Central memory CD4-positive, alpha-beta T cell (primary cell): ENCODE measurements around the gene FOXD2.

Source experiments
- DNase-seq: peaks from one replicate; pipeline ENCODE4 v3.0.0; 2022

FOXD2 gene

GRCh38 chr1:47469390-47469759, 31.5 kb downstream of the FOXD2 start:
- DNase-seq, result no peak

- no peak for DNase-seq
Measured at GRCh38 chr1:47469910-47470309, 32.1 kb downstream of the FOXD2 start.

DNA sequence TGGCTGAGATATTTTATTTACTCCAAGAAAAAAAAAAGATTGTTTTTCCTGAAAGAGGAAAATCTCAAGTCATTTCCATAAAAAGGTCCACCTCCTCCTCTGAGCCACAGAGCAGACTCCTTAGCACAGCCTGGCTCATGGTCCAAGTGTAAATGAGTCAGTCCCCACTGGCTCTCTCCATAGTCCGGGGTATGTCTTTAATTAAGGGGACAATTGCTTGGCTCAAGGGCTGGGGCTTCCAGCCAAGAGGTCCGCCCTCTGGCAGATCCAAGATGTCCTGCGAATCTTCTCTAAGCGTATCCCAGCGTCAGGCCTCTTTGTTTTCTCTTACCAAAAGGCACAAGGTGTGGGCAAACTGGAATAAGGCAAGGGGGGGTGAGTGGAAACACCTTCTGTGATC, 33.3 kb downstream of the FOXD2 start:
- no peak for DNase-seq

GRCh38 chr1:47474278-47475193, 36.7 kb downstream of the FOXD2 start:
- no peak for DNase-seq

- DNase-seq, result no peak
Measured at GRCh38 chr1:47477595-47478080, 39.8 kb downstream of the FOXD2 start.

DNA sequence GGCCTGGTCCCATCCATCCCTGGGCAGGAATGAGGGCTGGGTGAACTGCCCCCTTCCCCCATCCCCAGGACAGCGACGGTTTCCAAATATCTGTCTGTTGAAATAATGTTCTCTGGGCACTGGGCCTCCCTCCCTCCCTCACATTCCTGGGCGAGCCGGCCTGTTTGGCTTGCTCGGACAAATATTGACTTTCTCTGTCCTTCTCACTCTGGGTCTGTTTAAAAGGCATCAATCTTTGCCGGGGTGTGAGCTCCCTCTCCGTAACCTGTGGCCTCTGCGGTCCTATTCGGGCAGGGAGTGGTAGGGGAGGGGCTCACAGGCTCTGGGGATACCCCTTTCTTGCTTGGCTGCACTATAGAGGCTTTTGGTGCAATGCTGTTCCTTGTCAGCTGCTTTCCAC, 40.2 kb downstream of the FOXD2 start:
- DNase-seq, result no peak

DNA sequence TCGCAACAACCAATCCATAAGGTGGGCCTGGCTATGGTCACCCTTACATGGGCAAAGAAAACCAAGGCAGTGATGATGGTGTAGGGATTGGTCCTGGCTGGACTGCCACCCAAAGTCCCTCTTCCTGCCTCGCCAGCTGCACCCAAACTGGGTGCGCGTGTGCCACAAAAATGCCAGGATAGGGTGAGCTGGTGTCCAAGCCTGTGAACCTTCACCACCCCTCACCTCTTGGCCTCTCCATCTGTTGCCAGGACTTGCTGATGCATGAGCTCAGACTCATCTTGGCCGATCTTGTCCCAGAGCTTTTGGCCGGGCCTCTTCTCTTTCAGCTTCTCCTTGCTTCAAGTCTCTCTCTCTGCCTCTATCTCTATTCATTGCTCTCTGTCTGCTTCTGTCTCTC, 41.8 kb downstream of the FOXD2 start:
- DNase-seq, result no peak

DNA sequence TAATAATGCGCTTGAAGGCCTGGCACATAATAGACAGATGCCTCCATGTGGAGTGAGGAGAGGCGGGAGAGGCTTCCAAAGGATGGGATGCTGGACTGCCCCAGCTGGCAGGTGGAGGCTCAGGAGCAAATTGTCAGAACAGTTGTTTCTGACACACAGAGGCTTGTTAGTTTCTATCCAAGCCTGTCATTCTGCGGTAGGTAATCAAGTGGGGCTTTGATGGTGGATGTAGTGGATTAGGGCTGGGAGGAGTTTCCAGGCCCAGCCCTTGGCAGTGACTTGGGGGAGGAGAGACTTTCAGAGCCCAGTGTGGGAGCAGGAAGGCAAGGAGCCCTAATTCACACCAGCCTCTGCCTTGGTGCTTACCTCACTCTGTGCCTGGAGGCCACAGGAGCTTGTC, 44.1 kb downstream of the FOXD2 start:
- no peak for DNase-seq

GRCh38 chr1:47482786-47483185, 44.9 kb downstream of the FOXD2 start:
- no peak for DNase-seq

DNA sequence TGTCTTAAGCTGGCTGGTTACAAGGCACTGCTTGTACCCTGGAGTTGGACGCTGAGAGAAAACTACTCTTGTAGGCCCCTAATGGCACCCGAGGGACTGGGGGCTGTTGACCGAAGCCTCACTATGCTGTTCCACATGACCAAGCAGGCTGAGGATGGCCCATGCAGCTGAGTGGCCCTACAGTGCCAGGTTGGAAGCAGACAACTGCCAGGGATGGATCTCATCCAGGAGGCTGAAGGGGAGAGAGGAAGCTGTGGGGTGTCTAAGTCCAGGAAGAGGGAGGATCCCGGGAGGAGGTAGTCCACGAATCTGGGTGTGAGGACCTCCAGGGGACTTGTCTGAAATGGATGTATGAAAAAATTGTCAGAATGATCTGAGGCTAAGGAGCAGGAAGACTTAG, 45.8 kb downstream of the FOXD2 start:
- no peak for DNase-seq

DNA sequence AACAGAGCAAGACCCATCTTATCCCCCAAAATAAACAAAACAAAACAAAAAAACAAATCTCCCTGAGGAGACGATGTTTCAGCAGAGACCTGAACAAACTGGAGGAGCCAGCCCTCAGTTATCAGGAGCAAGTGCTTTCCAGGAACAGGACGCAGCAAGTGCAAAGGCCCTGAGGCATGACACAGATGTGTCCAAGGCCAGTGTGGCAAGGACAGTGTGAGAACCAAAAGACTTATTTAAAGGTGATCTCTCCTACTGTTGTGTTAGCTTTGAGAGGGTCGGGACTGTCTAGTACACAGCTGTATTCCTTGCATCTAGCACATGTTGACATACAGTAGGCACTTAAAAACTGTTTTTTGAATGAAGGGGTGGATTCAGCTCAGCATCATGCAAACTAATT, 48.0 kb downstream of the FOXD2 start:
- DNase-seq, result no peak

- no peak for DNase-seq
Measured at GRCh38 chr1:47487332-47487731, 49.5 kb downstream of the FOXD2 start.

DNA sequence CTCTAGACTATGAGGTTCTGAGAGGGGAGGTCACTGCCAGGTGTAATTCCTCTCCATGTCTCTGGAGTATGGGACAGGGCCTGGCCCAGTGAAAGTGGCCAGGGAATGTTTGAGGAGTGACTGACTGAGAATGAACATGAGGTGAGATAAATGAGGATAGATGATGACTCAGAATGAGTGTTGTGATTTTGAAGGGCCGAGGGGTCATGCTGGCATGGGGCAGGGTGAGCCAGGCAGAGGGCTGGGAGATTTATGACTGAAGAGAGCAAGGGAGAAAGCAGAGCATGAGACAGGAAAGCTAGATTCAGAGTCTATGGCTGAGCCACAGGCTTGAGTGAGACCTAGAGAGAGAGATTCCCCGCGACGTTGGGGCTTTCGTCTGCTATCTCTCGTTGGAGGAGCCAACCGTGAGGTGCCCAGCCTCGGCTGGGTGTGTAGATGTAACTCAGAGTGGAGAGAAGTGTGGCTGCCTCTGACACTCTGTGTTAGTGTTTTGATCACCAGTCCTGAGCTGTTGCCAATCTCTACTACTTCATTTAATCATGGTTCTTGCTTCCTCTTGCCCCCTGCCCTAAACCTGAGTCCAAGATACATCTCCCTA, 50.1 kb downstream of the FOXD2 start:
- DNase-seq, result no peak
